Vagina (tissue), 2 donors: Measurements from ENCODE around the gene MRGPRE.

ENCODE experiments used
- CTCF ChIP-seq, 3 experiments: fragments of 450-650 bp in 2 of 3; fragments of 200-600 bp in 1 of 3; sonication (generic) in 1 of 3; IDR thresholded peaks; one replicate each; pipeline ENCODE4 v1.5.1; 2017 to 2019; ENCODE audit warnings: antibody characterized with exemption in 3 of 3, mild to moderate bottlenecking in 2 of 3, moderate library complexity in 2 of 3
- POLR2A ChIP-seq, 2 donors: fragments of 450-650 bp; IDR thresholded peaks; one replicate each; pipeline ENCODE4 v1.6.1; 2017; ENCODE audit warnings: antibody characterized with exemption in 2 of 2, mild to moderate bottlenecking in 2 of 2, moderate library complexity in 2 of 2
- POLR2AphosphoS5 ChIP-seq, 2 donors: sonication (generic); formaldehyde crosslinking; IDR thresholded peaks; one replicate each; pipeline ENCODE4 v1.9.0; 2017; ENCODE audit warnings: antibody characterized with exemption in 2 of 2, mild to moderate bottlenecking in 2 of 2, low read depth in 1 of 2; ENCODE audit not compliant: insufficient read depth in 1 of 2

GRCh38 chr11:3221408-3222002, 10.7 kb downstream of the MRGPRE start:
- TF ChIP-seq CTCF (IDR thresholded peaks at IDR 0.05), result no peak
- no peak for TF ChIP-seq POLR2A (IDR thresholded peaks at IDR 0.05)
- TF ChIP-seq POLR2AphosphoS5 (IDR thresholded peaks at IDR 0.05; ENCODE audit: insufficient read depth in 1 of 2, low read depth in 1 of 2), result peak in 1 of 2 donors; percentile 31
